Stimulated activated CD8-positive, alpha-beta memory T cell treated with anti-CD3 and anti-CD28 coated beads, Interleukin-2, amount 100 ng/mL, for 1 hour (primary cell): ENCODE measurements around the gene S100A10.
A peak's percentile ranks its signal among the peaks of the same experiment; 100 is the strongest.

Source experiments
- DNase-seq, 2 donors: peaks; one replicate each; pipeline ENCODE4 v3.0.0-alpha.2; 2020; ENCODE audit warnings: low read depth in 2 of 2

Gene S100A10

GRCh38 chr1:151993734-151994496, at the start of gene S100A10:
S100A10 (minus strand) TSS chr1:151993859; CDS start chr1:151986230, 7,629 bp downstream.
- peak; percentile 46 to 68 for DNase-seq

DNA sequence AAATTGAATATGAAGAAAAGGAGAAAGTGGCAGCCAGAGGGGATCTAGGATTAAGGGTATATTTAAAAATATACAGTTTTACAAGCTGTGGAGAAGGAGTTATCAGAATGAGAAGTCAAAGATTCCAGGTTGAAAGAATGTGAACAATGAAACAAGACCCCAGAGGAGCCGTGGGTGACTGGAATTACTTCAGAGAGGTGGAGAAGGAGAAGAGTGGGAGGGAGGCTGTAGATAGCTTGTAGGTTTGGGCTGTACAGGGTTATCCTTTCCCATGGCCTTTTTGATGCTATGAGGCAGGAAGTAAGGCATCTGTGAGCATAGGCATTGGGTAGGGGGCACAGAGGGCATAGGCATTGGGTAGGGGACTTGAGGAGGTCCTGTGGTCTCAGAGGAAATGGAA, 48.4 kb upstream of the S100A10 start:
- no peak for DNase-seq

- DNase-seq = no peak
Observed at GRCh38 chr1:152039886-152040285, 46.2 kb upstream of the S100A10 start.

GRCh38 chr1:152039461-152039860, 45.8 kb upstream of the S100A10 start:
- no peak for DNase-seq

DNA sequence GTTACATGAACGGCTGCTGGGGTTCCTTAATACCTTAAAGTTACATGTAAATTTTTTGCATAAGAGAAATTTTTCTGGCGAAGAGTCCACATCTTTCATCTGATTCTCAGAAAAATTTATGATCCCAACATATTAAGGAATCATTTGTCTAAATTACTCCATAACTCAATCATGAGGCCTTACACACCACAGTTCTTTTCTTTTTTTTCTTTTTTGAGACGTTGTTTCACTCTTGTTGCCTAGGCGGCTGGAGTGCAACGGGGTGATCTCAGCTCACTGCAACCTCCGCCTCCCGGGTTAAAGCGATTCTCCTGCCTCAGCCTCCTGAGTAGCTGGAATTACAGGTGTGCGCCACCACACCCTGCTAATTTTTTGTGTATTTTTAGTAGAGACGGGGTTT, 45.2 kb upstream of the S100A10 start:
- no peak for DNase-seq

GRCh38 chr1:152036267-152037216, 42.9 kb upstream of the S100A10 start, which contains the start of gene S100A11:
S100A11 (minus strand) TSS chr1:152037004; CDS start chr1:152036915, 89 bp downstream.
- DNase-seq = peak; percentile 49

DNA sequence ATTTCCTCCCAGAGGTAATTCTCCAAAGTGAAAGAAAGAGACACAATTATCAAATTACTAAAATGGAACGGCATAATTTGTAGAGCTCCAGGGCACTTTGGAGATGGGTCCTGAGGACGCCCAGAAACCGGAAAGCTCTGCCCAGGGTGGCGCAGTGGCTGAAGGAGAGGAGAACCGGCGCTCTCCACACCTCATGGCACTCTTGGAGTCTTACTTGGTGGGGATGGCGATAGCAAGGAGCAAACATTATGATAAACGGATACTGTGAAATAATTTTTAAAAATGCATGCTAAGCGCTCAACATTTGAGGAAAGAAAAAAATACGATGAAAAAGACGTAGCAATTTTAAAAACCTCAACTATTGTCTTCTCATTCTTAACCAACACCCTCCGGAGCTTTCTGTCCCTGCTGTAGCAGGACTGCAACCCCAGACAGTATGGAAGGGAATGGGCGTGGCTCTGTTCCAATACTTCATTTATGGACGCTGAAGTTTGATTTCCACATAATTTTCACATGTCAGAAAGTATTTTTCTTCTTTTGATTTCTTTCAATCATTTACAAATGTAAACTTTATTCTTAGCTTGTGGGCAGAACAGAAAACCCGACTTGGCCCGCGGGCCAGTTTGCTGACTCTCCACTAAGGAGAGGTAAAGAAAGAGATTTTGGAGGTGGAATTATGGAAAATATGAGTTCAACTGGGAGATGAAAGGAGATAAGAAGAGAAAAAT, 42.0 kb upstream of the S100A10 start:
- no peak for DNase-seq

DNA sequence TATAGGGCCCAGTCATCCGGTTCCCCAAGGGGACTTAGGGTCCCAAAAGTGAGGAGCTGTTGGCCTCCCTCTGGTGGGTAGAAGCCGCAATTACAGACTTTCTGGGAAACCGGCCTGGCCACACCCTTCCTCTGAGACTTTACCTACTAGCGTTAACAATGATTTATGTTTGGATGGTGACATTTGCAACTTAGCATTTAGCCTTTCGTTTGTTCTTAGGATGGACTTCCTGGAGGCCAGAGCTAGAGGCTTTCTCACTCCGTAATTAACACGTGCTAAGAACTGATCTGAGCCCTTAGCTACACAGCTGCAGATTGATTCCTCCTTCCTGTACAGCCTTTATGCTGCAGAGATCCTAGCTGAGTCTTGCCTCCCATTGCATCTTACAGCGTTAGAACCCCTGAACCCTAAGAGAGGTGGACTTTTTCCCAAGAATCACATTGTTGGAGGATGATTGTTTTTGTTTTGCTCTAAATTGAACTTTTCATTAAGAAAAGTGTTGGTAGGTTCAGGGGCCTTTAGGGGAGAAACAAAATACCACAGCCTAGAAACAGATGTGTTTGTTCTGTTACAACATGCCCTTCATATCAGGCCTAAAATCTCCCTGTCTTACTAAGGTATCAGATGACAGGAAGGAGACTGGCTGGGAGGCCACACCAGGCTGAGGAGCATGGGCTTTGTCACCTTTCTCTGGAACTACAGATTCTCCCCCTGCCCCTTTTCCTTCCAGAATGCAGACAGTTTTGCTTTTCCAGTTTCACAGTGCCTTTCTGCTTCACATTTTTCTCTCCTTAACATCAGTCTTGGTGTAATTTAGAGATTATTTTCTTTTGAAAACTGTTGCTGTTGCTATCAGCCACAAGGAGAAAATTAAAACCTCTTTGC, 41.2 kb upstream of the S100A10 start:
- peak; percentile 32 to 33 for DNase-seq

- DNase-seq = no peak
Observed at GRCh38 chr1:152034324-152034653, 40.6 kb upstream of the S100A10 start.

DNA sequence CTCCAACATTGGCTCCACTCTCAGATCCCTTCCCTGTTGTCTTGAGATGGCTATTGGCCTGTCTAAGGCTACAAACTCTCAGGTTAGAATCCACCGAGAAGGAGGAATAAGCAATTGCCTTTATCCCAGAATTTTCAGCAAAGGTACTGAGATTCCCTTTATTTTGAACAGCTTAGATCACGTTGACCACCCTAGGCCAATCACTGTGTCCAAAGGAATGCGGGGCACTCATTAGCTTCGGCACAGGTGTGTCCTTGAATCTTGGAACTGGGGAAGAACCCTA, 36.2 kb upstream of the S100A10 start:
- DNase-seq = no peak

GRCh38 chr1:152029144-152029928, 35.7 kb upstream of the S100A10 start:
- DNase-seq = no peak

GRCh38 chr1:152026895-152027294, 33.2 kb upstream of the S100A10 start:
- DNase-seq = no peak

GRCh38 chr1:152024223-152024622, 30.6 kb upstream of the S100A10 start:
- DNase-seq = no peak

- DNase-seq = no peak
Observed at GRCh38 chr1:152023221-152023620, 29.6 kb upstream of the S100A10 start.

DNA sequence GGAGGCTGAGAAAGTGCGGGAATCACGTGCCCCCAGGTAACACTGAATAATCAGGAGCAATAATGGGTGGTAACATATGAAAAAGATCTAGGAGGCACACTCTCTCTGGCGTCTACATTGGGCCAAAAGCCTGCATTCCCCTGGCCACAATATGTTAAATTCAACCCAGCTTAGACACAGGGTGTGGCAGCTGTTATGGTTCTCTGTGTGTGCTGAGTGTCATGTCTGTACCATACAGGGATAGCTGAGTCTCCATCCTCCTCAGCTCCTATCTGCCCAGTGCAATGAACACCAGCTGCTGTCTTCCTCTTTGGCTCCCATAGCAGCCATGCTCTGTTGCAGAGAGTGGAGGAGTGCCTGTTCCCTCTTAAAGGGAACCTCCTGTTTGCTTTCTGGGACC, 28.8 kb upstream of the S100A10 start:
- no peak for DNase-seq

DNA sequence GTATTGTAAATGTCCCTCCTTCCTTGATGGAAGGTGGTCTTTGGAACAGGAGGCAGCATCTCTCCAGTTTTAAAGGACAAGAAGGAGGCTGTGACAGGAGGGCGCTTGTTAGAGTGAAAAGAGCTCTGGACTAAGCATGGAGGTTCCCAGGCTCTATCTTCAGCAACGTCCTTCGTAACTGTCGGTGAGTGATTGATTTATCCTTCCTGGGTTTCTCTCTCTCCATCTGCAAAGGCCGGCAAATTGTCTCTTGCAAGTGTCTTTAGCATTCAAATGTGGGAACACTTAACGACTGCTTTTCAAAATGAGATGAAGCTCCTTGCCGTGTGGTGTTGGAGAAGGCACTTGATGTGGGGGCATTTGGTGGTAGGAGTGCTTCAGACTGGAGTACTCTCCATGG, 27.9 kb upstream of the S100A10 start:
- no peak for DNase-seq

DNA sequence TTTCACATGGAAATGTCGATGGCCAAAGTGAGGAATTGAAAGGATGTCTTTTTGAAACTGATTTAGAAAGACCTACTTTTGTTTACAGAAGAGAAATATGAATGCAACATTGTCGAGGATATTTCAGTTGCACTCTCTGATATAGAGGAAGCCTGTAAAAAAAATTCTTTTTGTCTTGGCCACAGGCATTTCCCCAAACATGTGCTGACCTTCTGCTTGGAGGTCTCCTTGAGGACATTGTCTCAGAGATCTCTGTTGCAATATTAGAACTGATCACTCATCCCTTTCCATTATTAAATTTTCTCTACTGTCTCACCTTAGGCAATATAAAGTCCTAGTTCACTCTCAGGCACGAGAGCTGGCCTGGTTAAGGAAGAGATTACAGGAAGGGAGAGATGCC, 27.2 kb upstream of the S100A10 start:
- no peak for DNase-seq

DNA sequence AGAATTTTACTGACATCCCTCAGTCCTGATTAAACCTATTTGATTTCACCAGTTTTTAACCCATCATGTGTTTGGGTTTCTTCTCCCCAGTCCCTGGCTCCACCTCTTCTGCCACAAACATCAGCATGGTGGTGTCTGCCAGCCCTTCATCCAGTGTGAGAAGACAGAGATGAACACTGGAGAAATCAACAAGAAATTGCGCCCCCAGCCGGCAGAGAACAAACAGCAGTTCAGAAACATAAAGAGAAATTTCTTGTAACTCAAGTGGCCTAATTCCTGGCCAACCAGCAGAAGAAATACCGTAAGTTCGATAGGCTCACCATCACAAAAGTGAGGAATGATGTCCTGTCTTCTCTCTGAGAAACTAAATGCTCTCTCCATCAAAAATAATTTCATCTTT, 24.9 kb upstream of the S100A10 start:
- no peak for DNase-seq

DNA sequence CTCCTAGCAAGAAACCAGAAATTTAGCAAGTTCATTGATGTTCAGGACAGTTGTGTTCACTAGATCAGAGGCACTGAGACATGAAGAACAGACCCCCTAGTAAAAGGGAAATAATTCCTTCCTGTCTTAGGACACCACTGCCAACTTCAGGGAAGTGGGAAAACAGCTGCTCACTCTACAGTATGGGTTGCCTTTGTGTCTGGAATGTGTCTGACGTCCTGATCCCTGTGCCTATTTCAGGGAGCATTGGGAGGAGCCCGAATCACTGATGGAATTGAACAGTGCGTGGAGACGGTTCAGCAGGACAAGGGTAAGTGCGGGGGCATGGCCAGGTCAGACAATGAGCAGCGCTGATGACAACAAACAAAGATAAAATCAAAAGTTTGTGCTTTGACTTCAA, 22.1 kb upstream of the S100A10 start:
- DNase-seq = no peak

DNA sequence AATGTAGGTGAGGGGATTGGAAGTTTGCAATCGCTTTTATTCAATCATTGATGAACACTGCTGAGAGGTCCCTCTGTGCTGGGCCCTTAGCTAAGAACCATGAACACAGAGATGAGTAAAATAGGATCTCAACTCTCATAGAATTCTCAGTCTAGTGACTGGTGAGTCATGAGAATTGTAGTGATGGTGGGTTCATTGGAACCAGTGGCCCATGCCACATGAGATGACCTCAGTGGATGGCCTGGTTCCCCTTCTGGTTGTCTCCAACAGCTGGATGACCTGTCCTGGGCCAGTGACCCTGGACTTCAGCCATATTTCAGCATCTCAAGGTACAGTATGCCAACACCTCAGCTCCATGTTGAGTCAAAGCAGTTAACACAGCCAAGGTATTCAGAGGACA, 21.3 kb upstream of the S100A10 start:
- no peak for DNase-seq
